DMS79 (cell line): ENCODE measurements around the gene BRD9.
"Not testable (repeated sequence)": the region's sequence is repeated elsewhere in the genome, so short reads cannot be mapped to it uniquely, and the experiment has no call there.

Experiments
- DNase-seq: peaks from one replicate; lab custom pipeline; 2025; lab: John Stamatoyannopoulos, UW

BRD9 gene

GRCh38 chr5:922436-923280, 30.1 kb upstream of the BRD9 start:
- DNase-seq = no peak

DNA sequence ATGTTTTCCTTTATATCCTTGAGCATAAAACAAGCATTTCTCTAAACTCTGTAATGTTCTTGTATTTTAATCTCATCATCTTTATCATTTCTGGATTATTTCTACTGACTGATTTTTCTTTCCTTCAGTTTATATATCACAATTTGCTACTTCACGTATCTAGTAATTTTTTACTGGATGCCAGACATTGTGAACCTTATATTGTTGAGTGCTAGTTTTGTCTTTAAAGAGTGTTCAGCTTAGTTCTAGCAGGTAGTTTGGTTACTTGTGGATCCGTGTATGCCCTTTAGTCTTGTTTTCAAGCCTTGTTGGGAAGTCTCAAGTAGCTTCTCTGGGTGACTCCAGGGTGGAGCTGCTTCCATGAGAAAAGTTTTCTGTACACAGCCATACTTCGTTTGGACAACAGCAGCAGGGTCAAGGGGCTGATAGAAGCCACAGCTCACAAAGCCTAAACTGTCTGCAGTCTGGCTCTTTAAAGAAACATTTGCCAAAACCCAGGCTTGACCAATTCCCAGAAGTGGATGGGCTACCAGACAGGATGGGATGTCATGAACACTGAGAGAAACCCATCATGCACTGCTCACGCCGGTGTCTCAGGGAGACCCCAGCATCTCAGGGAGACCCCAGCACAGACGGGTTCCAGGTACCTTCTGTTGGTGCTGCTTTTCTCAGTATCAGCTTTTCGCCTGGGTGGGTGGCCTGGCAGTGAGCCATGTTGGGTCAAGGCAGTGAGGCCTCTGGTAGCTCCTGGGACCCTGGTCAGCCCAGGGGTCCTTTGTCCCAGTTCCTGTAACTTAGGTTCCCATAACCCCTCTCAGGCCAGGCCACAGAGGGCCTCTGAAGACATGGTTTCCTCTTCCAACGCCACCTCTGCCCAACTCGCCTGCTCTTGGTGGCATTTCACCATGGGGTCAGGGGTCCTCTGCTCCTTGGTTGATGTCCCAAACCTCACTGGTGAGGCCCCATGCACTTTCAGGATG, 29.1 kb upstream of the BRD9 start:
- DNase-seq = no peak

DNA sequence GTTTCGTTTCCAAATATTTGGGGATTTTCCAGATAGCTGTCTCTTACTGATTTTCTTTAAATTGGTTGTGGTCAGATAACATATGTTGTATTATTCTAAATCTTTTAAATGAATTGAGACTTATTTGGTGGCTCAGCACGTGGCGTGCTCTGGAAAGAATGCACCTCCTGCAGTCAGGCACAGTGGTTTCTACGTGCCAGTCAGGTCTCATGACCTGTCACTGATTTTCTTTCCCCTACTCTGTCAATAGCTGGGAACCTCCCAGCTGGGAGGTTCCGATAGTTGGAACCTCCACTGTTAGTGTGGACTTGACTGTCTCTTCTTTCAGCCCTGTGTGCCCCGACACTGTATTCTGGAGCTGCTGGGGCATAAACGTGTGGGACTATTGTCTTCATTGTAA, 27.7 kb upstream of the BRD9 start:
- DNase-seq = no peak

GRCh38 chr5:919356-920000, 26.9 kb upstream of the BRD9 start:
- no peak for DNase-seq

- DNase-seq = not testable (repeated sequence)
Measured at GRCh38 chr5:918717-919116, 26.1 kb upstream of the BRD9 start.

DNA sequence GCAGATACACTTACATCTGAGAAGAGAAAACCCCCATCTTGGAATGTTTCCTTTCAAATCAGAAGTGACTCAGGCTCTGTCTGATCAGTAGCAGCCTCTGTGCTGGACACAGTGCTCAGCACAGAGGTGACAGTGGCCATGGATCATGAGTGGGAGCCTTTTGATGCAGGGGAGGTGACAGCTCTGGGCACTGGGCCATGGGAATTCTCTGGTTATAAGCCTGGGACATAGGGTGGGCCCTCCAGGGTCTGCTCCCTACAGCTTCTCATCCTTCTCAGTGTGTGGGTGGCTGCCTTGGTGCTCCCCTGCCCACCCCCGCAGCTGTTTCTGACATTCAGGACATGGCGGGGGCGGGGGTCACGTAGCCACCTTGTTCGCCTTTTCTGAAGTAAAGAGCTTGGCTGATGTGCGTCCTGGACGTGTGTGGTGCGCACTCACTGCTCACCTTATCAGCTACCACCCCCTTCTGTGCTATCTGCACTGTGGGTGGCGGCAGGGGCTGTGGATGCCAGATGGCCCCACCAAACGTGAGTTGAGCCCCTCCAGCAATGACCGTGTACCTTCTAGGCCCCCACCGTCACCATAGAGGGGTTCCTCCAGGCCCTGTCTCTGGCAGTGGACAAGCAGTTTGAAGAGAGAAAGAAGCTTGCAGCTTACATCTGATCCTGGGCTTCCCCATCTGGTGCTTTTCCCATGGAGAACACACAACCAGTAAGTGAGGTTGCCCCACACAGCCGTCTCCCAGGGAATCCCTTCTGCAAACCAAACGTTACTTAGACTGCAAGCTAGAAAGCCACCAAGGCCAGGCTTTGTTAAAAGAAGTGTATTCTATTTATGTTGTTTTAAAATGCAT, 24.1 kb upstream of the BRD9 start:
- DNase-seq = no peak

DNA sequence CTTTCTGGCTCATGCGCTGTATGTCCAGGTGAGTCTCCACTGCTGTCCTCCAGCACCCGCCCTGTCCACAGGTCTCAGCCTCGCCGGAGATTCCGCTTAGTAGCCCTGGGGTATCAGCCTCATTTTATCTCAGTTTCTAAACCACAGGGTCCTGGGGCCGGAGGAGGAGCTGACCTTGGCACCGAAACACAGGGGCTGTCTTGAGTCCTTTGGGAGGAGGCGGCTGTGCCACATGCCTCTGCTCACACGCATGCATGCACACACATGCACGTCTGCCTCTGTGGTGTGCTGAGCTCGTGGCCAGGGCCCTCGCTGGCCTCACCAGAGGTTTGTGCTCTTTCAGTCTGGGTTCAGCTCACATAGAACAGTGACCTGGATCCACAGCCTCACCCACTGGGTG, 23.3 kb upstream of the BRD9 start:
- no peak for DNase-seq

DNA sequence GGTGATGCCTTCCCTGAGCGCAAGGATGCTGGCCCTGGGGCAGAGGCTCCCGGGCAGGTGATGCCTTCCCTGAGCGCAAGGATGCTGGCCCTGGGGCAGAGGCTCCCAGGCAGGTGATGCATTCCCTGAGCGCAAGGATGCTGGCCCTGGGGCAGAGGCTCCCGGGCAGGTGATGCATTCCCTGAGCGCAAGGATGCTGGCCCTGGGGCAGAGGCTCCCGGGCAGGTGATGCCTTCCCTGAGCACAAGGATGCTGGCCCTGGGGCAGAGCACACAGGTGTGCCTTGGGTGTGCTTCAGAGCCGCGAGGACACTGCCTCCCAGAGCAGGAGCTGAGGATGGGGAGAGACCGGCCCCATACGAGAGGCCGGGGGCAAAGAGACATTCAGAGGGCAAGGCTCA, 22.7 kb upstream of the BRD9 start:
- DNase-seq = not testable (repeated sequence)

- no peak for DNase-seq
Measured at GRCh38 chr5:914612-915011, 22.0 kb upstream of the BRD9 start.

DNA sequence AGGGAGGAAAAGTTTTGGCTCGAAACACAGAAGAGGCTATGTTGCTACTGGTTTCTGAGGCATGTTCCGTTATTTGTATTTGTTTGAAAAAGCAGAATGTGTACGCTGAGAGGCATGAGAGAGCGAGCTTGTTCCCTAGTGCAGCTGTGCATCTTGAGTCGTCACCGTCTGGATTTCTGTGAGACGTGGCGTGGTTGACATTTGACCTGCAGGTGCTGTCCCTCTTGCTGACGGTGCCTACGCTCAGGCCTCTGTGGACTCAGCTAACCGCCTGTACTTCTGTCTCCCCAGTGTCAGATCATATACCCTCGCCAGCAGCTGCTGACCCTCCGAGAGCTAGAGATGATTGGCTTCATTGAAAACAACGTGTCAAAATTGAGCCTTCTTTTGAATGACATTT, 21.6 kb upstream of the BRD9 start:
- DNase-seq = no peak

- no peak for DNase-seq
Measured at GRCh38 chr5:912280-913091, 19.9 kb upstream of the BRD9 start.

- DNase-seq = no peak
Measured at GRCh38 chr5:911601-912000, 19.0 kb upstream of the BRD9 start.

- DNase-seq = no peak
Measured at GRCh38 chr5:910769-911160, 18.2 kb upstream of the BRD9 start.

GRCh38 chr5:909994-910768, 17.6 kb upstream of the BRD9 start:
- DNase-seq = no peak

DNA sequence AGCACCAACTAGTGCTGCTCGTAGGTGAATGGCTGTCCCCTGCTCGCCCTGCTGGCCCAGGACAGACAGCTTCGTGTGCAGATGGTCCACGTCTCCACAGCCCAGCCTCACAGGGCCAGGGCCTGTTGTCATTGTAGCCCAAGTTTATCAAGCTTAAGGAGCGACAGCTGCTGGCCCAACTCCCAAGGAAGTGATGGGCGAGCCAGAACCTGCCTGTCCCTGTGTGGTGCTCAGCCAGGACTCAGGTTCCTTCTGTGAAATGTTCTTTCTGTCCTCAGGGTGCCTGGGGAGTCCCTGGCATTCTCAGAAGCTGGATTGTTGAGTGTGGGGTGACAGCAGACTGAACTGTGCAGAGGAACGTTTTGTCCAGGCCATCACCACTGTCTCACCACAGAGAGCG, 16.5 kb upstream of the BRD9 start:
- peak; percentile 6 for DNase-seq

DNA sequence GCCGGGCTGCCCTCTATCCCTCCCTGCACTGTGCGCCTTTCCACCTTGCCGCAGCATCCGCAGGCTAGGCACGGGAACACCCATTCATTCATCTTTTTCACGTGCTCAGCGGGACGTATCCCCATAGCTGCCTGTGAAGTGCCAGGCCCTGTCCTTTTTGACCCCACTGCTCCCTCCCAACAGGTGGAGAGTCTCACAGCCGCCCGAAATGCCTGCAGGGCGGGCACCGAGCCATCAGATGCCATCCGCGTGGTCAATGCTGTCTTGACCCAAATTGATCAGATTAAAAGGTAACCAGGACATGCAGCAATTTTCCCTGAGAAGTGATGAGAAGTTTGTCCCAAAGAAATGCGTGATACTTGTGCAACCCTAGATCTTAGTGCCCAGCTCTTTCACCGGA, 15.6 kb upstream of the BRD9 start:
- no peak for DNase-seq

GRCh38 chr5:907366-907910, 14.8 kb upstream of the BRD9 start:
- no peak for DNase-seq

GRCh38 chr5:905139-905642, 12.6 kb upstream of the BRD9 start:
- DNase-seq = no peak

DNA sequence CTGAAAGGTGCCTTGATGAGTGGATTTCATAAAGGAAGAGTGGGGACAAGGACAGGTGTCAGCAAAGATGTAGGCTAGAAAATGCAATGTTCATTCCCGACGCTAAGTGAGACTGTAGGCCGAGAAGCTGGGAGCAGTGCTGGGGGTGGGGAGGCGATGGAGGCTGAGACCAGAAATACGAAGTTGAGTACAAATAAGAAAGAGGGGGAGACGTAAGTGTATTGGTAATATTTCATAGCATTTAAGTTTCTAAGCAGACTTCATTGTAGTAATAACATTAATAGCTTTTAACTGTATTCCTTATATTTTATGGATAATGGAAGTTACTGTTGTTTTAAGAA, 11.1 kb upstream of the BRD9 start:
- DNase-seq = no peak
